ENCODE results near the gene RNF144A. TPM values are rescaled to one million over a fixed set of nuclear protein-coding genes. Genes with fewer than 3 reads are reported as not detected.

Gene RNF144A
- total and polyA plus RNA-seq, 10 of the 15 experiments (the other 5 are each of a cell fraction or from before 2014, with no cell fraction given) = 0.02 to 12.1 (median 0.48) TPM; not detected in 1

GRCh38 chr2:6993229-6993640, 76.0 kb downstream of the RNF144A start:
- H4K20me1 ChIP-seq (ENCODE audit: control insufficient read depth, insufficient read depth) = no peaks in the 10 kb centered on the region
- DNase-seq (ENCODE audit: low read depth, low spot score) (no peak), ATAC-seq (no peak), FAIRE-seq (no peak)
- 44% methylated on average over 7 of the region's 7 CpGs for WGBS (ENCODE audit: insufficient coverage, insufficient replicate concordance, low lambda C conversion rate, missing lambda C conversion rate)
- in situ Hi-C loops (cut with MboI) = no loop called here
- no peak overlapping the region for H3K4me3 ChIP-seq
- H3K4me1 ChIP-seq (ENCODE audit: control insufficient read depth, insufficient read depth, low read length) = no peaks in the 10 kb centered on the region
- no peak overlapping the region for H3K4me2 ChIP-seq (ENCODE audit: control insufficient read depth, insufficient read depth)
- H3K27ac ChIP-seq (ENCODE audit: control insufficient read depth, insufficient read depth) = no peak overlapping the region
- H3K9me3 ChIP-seq (replicated peaks; ENCODE audit: control insufficient read depth, insufficient read depth, low read length) = no peaks in the 10 kb centered on the region; the same call in 2 of the 3 replicates
- POLR2A ChIA-PET = no interaction called here
- SMC1A ChIA-PET (ENCODE audit: uncharacterized antibody, unreplicated experiment) = interaction anchor here (2.2 kb wide), 1 partner anchor 21 kb away, joined by 6 read pairs; no protein-coding TSS in a partner anchor
- RAD21 ChIA-PET (ENCODE audit: unreplicated experiment) = no interaction called here
- H3K9ac ChIP-seq (ENCODE audit: control insufficient read depth, insufficient read depth, low read length) = no peak overlapping the region
- H3K27me3 ChIP-seq (replicated peaks in 1 of 2; ENCODE audit: control insufficient read depth in 2 of 2, insufficient read depth in 2 of 2, low read length in 1 of 2) = no peaks in the 10 kb centered on the region; a peak in 1 of 4 replicates
- TF ChIP-seq POLR2A (IDR thresholded peaks at IDR 0.05; ENCODE audit: low read depth, low read length) (no peak), USF1 (IDR thresholded peaks at IDR 0.05; ENCODE audit: borderline replicate concordance, extremely low read length, insufficient read depth, low read depth, low read length) (no peak), SP1 (IDR thresholded peaks at IDR 0.05; ENCODE audit: low read depth, low read length) (no peak), KAT2A (conservative IDR thresholded peaks at IDR 0.05; ENCODE audit: control insufficient read depth, low read depth, low read length) (no peak), ASH2L (IDR thresholded peaks at IDR 0.05; ENCODE audit: borderline replicate concordance, low read depth) (no peak), ZNF592 (IDR thresholded peaks at IDR 0.05) (no peak), ESRRA (IDR thresholded peaks at IDR 0.05; ENCODE audit: low read length) (no peak), EP300 (IDR thresholded peaks at IDR 0.05; ENCODE audit: borderline replicate concordance in 1 of 2, control insufficient read depth in 1 of 2, low read depth in 2 of 2, low read length in 2 of 2) (no peak), ZBTB11 (CRISPR knock-in tag; IDR thresholded peaks at IDR 0.05) (no peak), RB1 (IDR thresholded peaks at IDR 0.05; ENCODE audit: borderline replicate concordance) (no peak)
- intact Hi-C loops (cut with micrococcal nuclease; ENCODE audit: unreplicated experiment) = no loop called here
- no TSS peak for BruUV-seq (replicated peaks)
- H3K36me3 ChIP-seq (ENCODE audit: control insufficient read depth in 2 of 2, insufficient read depth in 2 of 2, low read length in 1 of 2) = no peaks in the 10 kb centered on the region
- CTCF ChIA-PET = interaction anchor here (0.8 to 2.0 kb wide), 5 partner anchors 10 to 96 kb away, joined by 3 to 6 read pairs (median 5); no protein-coding TSS in a partner anchor
- no peaks in the 10 kb centered on the region for H3K79me2 ChIP-seq (ENCODE audit: control insufficient read depth, insufficient read depth, low read length)
- no peak overlapping the region for H2AFZ ChIP-seq (ENCODE audit: control insufficient read depth, low read depth, low read length)
